GDM1 (cell line): Measurements from ENCODE around the gene ADD2.

Experiments
- DNase-seq: peaks from one replicate; lab custom pipeline; 2025; lab: John Stamatoyannopoulos, UW

The ADD2 gene

DNA sequence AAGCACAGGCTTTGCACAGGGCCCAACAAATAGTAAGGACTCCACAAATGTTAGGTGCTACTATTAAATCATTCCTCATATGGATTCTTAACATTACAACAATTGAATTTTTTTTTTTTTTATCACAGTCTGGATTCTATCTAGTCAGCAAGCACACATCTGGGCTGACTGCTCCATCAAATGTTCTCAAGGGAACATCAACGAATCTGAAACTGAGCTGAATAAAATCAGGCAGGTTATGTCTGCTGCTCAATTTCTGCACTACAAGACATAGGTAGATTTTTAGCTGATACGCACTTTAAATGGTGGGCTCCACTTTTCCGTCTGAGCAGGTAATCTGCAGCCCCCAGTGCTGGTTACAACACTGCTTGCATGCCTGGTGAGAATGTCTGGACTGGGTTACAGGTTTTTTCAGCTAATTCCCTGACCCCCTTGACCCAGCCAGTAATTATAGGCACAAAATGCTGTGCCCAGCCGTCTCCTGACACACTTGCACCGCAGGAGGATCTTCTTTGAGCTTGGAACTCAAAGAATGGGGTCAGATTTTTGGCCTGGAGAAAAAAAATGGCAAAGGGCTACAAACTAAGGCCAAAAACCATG, 44.6 kb downstream of the ADD2 start:
- DNase-seq = no peak

DNA sequence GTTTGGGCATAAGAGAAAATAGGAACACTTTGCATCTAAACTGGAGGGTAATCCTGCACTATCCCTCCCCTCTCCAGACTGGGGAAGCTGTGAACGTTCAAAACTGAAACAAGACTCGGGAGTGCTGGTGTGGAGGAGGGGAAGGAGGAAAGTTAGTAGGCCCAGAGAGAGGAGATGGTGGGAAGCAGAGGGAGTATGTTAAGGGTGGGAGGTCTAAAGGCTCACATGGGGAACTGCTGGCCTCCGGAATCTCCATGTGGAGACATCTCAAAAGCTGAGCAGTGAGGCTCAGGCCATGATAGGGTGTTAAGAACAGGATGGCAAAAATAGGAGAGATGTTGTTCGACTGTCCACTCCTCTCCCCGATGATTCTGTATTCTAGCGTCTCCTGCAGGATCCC, 47.9 kb downstream of the ADD2 start:
- DNase-seq = no peak

DNA sequence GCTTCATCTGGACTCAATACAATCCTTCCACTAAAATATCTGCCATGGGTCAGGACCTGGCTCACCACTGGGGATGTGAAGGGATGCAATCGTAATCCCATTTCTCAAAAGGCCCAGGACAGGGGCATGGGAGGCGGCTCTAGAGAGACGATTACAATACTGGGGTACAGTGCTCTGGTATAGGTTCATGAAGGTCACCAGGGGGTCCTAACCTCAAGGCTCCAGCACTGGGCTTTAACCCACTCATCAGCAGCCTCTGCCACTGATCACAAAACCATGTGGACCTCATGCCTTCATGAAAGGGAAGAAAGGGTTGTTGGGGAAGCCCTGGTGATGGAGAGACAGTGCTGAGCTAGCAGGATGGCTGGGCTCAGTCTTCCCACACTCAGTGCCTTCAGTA, 48.8 kb downstream of the ADD2 start:
- no peak for DNase-seq

DNA sequence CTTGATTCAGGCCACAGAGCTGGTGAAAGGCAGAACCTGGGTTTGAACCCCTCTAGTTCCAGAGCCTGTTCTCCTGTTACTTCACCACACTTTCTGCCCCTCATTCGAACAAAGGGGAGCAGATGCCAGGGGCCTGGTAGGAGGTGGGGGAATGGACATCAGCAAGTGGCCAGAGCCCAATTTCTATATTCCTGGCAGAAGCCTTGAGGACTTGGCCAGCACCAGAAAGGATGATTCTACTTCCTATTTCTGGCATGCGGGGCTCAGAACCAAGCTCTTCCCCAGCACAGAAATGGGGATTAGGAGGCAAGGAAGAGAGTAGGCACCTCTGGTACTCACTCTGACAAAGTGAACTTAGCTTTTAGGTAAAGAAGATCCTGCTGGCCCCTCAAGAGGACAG, 49.3 kb downstream of the ADD2 start:
- no peak for DNase-seq

DNA sequence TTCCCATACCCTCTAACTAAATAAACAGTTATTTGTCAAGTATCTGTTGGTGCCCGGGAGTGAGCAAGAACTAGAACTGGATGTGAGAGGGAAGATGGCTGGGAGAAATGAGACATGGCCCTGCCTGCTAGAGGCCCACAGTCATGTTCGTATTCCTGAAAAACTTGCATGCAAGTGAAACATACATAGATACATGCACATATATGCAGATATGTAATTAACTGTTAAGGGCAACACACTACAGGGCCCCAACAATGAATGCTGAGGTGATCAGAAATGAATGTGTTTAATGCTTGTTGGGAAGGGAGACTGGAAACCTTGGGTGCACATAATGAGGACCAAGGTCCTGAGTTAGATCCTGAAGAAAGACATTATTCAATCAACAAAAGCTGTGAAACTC, 49.8 kb downstream of the ADD2 start:
- no peak for DNase-seq

DNA sequence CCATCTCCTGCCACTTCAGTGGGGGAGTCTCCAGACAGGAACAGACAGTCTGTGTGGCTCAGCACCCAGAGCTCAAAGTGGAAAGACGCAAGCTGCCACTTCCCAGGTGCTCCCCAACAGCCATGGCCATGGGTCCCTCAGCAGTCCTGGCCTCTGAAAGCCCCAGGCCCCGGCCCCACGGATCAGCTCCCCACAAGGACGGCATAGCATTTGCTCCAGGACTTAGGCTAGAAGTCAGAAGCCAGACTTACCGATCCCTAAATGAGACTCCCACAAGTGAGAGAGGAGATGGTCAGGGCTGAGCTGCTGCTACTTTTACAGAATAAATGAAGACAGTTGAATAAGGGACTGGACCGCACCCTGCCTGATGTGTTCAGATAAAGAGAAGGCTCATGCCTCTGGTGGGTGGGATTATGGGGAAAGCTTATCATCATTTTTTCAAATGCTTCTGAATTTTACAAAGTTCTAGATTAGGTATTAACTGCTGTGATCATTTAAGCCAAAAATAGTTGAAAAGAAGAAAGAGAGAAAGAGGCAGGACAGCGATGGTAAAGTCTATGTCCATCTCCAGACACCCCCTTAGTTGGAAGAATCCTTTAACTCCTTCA, 50.5 kb downstream of the ADD2 start:
- no peak for DNase-seq

DNA sequence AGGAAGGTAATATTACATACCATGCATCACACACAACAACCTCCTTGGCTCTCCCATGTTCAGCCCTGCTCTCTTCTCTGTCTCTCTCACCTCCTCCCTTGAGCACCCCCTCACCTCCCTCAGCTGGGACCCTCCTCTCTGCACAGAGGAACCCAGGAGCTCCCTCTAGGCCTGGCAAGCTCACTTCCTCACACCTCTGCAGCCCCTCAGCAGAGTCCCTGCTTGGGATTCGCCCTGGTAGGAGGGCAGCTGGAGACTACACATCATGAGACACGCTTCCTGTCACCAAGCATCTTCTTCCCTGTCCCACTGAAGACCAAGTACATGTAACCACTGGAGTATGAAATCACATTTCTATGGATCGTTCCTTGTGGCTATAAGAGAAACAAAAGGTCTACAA, 51.0 kb downstream of the ADD2 start:
- DNase-seq = no peak

DNA sequence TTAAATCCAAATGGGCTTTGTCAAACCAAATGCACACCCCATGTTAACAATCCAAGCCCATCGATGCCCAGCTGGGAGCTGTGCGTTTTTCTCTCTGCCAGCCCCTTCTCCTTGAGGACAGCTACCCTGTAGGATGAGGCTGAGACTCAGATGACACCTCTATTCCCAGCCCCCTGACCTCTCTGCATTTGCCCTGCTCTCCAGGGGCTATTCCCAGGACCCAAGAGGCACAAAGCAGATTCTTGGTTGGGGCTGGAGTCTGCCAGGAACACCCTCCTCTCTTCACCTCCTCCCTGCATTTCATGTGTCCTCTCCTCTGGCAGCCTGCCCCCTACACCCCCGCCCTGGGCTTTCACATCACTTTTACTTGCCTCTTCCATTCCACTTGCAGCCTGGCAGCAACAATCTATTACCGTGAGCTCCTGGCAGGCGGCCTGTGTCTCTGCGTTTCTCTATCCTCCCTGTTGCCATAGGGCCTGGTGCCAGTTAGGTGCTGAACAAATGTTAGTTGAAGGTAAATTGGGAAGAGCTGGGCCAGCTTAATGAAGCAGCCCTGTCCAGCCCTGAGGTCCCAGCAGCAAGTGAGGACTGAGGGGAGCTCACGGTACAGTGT, 51.8 kb downstream of the ADD2 start:
- no peak for DNase-seq

DNA sequence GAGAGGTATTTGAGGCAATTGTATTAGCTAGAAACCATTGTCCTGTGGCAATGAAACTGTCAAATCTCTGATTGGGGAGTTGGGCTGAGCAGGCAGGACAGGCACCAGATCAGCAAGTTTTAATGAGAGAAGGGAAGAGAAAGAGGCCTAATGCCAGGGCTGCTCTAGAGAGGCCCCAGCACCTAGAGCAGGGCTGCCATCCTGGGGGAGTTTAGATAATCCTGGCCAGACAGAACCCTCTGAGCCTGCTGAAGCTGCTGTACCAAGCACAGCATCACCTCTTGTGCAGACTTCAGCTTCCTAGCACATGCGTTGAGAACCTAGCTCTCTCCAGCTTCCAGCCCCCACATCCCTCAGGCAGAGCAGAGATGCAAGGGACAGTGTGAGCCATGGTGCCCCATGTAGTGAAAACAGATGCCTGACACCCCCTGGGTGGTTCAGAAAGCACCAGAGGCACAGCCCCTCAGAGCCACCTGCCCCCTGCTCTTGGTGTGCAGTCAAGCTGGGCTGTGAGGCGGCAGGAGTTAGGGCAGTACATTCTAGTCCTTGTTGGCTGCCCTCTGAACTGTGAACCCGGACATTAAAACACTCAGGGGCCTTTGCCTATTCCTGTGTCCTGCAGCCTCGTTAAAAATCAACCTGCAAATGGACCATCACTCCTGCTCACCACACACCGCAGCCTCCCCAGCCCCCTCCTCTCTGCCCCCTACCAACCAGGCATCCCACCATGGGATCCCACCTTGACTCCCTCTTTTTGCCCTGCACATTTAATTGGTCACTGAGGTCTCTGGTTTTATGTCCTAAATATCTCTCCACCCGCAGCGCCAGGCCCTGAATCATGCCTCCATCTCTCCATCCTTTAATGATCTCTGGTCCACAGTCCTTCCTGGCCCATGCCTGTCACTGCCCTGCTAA, 52.7 kb downstream of the ADD2 start:
- DNase-seq = no peak

DNA sequence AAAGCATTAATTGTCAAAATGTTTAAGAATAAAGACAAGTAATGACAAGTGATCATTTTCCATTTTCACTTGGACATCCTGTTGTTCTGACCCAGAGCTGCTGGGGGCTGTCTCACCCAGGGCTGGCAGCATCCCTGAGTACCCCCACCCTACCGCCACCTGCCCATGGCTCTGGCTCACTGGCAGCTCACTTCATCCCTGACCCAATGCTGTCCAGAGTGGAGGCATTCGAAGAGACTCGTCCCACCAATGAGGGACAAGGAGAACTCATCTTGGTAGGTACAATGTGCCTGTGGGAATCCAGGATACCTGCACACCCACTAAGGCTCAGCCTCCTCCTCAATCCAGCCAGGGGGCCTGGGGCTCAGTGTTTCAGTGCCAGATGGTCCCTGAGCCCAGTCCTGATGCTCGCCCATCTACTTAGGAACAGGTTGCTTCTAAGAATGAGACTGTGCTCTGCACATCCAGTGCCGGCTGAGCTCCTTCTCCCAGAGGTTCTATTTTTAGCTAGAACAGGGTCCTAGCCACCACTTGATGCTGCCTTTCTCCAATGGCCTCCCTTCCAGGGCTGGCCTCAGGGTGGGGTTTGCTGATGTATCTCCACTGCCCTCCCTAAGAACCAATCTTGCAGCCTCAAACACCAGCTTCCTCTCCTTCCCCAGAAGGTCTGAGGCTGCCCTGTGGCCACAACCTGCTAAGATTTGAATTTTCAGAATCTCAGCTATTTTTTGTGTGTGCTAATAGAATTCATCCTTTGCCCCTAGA, 53.7 kb downstream of the ADD2 start:
- DNase-seq = no peak

DNA sequence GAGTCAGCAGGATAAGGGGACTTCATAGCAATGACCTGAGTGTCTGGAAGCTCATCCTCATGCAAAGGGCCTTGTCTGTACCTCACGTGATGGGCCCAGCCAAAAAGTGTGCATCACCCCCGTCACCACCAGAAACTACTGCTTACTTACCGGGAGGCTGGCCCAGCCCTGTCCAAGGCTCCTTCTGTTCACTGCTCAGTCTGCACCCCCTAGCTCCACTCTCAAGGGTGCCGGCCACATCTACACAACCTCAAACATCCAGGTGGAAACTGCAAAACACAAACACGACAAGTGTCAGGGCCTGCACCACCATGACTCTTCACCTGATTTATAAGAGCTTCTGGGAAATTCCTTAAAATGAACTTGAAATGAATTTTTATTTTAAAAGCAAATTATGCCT, 55.1 kb downstream of the ADD2 start:
- no peak for DNase-seq

DNA sequence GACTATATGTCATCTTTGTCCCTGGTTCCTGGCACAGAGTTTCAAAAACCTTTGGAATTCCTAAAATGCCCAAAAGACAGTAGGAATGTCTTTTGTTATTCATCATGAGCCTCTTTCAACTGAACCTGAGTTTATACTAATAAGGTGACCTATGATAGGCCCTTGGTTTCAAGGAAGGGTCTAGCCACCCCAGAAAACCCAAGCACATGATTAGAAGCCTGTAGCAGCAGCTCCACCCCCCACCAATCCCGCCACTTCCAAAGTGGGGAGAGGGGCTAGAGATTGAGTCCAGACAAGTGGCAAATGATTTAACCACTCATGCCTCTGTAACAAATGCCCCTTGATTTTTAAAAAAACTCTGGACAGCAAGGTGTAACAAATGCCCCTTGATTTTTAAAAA, 56.8 kb downstream of the ADD2 start:
- DNase-seq = no peak

DNA sequence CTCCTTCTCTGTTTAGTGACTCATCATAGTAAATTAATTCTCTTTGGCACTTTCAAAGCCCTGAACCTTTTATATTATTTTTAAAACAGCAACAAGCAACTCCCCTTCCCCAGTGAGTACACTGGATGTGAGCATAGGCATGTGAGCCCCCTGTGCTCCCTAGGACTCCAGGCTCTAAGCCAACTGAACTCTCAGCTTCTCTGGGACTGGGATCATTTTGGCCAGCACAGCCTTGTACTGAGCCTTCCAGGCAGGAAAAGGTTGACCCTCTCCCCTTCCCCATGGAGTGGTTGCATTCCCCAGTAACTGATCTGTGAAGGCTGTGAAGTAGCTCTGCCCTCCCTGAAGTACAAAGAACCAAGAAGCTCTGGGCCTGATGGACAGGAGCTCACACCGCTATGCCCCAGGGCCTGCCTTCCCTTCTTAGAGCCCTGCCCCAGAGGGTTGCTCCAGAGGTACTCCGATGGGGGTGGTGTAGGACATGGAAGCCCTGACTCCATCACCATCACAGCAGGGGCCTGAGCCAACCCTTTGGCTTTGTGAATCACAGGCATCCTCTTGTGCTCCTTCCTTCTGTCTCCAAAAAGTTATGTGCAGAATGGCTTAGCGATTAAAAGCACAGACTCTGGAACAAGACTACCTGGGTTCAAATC, 57.8 kb downstream of the ADD2 start:
- no peak for DNase-seq

DNA sequence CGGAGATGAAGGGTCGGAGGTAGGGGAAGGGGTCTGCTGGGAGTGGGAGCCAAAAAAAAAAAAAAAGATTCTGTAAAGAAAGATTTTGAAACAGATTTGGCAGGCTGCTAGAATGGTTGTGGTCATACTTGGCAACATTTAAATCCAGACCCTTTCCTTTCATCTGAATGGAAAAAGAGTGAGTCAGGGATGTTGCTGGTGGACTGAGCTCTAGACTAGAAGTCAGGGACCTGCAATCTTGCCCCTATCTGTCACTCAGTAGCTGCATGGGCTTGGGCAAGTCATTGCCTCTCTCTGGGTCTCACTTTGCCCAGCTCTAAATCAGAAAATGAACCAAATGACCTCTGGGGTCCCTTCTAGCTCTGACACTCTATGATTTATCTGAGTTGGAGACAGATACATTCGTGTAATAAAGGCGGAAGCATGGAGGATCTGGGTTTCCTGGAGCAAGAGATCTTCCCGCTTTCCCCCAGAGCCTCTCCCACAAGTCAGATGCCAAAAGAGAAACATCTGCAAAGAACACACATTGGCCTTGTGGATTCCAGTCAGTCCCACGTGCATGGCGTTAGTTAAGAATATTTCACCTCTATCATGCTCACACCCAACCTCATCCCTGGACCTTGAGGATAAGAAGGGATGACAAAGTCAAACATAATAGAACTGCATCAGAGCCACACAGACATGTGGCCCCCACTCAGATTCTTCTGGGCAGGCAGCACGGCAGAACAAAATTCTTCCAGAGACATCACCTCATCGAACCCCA, 58.5 kb downstream of the ADD2 start:
- DNase-seq = no peak

DNA sequence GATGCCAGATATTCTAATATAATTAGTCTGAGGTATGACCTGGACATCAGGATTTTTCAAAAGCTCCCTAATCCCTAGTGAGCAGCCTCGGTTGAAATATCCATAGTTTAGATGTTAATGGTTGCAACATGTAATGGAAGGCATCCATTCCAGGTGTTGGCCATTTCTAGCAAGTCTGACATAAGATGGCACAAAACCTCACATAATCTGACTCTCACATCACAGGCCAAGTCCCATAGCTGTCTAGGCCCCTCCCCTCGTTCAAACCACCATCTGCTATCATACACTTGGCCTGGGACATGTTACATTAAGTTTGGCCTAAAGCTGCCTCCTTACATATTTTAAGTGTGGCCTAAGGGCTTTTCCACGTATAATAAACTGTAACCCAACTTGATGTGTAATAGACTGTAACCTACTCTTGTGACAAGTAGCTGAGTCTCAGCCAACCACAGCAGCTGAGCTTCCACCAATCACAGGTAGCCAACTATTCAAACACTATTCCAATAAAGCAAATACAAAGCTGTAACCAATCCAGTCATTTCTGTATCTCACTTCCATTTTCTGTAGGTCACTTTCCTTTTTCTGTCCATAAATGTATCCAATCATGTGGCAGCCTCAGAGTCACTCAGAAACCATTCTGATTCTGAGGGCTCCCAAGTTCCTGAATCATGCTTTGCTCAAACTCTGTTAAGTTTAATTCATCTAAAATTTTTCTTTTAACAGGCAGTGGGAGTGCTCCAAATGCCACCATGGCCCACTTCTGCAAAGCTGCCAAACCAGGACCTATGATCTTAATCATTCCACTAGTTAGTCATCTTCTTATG, 59.4 kb downstream of the ADD2 start:
- no peak for DNase-seq

DNA sequence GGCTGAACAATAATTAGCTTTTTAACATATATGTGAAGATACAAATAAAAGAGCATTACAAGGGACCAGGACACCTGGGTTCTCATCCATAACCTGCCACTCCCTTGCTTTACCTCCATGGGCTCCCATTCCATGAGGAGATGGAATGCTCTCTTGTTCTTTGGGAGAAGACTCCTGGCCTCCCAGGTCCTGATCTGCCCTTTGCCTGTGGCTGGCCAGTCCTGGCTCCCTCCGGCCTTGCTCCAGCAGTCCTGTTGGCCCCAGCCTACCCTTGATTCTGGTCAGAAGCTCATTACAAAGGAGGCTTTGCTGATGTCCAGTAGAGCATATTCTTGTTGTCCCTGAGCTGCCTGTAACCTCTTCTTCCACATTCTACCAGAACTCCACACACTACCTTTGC, 60.3 kb downstream of the ADD2 start:
- no peak for DNase-seq

DNA sequence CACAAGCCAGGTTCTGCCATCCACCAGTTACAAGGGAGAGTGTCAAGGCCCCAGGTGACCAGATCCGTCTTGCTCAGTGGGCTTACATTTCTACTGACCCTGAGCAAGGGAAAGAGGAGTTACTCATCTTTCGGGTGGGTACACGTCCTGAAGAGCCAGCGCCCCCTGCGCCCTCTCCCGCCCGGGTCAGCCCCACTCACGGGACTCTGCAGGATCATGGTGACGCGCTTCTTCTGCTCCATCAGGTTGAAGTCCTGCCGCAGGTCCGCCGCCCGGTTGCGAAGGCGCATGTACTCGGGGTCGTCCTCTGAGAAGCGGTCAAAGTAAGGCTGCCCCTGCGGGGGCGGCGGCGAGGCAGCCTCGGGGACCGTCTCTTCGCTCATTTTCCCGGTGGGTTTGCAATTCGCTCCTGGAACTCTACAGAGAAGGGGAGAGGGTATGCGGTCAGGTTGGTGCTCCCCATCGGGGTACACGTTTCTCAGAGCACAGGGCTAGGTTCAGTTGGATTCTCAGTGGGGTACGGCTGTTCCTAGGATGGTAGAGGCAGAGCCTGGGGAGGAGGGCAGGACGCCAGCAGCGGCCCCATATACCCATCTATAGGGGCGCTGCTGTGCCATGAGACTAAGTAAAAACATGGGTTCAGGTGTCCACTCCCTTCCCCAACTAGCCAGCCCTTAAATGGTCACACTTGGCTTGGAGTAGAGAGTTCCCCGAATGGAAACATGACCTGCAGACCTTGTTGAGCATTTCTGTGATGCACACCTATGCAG, 61.8 kb downstream of the ADD2 start:
- no peak for DNase-seq

DNA sequence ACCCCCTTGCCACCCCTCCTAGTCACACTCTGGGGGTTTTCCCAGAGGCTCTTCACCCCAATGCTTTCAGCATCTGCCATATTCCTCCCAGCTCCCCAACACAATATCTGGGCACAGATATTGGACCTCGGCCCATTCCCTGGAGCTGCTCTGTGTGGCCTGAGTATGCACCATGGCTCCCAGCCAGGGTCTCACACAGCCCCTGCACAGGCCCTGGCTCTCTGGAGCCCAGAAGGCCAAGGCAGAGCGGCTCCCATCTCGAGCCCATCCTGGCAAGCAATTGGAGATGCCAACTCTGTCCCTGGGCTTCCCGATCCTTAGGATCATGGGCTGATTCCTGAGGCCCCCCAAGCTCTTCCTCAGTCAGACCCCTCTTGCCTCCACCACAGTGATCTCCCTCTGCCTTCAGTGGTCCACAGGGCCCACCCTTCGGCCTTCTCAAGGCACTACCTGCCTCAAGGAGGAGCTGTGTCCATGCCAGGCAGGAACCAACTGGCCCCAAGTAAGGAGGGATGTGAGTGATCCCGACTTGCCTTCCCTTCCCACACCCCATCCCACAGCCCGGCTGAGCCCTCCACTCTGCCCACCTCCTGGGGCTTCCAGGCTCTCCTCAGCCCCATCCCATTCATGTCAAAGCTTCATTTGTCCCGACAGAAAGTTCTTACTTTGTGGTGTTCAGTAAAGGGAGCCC, 62.7 kb downstream of the ADD2 start:
- no peak for DNase-seq
